K562 (cell line): Measurements from ENCODE around the gene C9orf40. TPM values are rescaled to one million over a fixed set of nuclear protein-coding genes. Genes with fewer than 3 reads are reported as not detected.

Experiments used
- CCAR2 ChIP-seq: fragments of 200-400 bp; formaldehyde crosslinking; IDR thresholded peaks from 2 replicates; pipeline ENCODE4 v1.6.1; 2017; ENCODE audit warnings: mild to moderate bottlenecking, low read depth, low read length
- CEBPG ChIP-seq, 3 experiments: fragments of 200-800 bp in 1 of 3; sonication (Bioruptor generic) in 1 of 3; sonication (generic) in 1 of 3; formaldehyde crosslinking in 1 of 3; IDR thresholded peaks in 2 of 3; conservative IDR thresholded peaks in 1 of 3; 2 replicates each; pipeline versions ENCODE4 v1.6.1 to v1.8.0; 2016 to 2022; ENCODE audit warnings: missing compliant biosample characterization in 2 of 3, missing genetic modification characterization in 2 of 3, mild to moderate bottlenecking in 1 of 3, missing genetic modification reagents in 1 of 3
- CREB1 ChIP-seq, 2 experiments: sonication (generic) in 1 of 2; formaldehyde crosslinking in 1 of 2; IDR thresholded peaks; 2 replicates each; pipeline versions ENCODE4 v1.6.1 to v1.8.0; 2012 to 2022; ENCODE audit warnings: inconsistent platforms in 1 of 2, mild to moderate bottlenecking in 1 of 2, missing genetic modification reagents in 1 of 2, moderate library complexity in 1 of 2
- GTF2E2 ChIP-seq: fragments of 200-800 bp; sonication (Bioruptor generic); IDR thresholded peaks from 2 replicates; pipeline ENCODE4 v1.6.1; 2016; ENCODE audit warnings: missing genetic modification characterization, missing compliant biosample characterization
- HDGF ChIP-seq: fragments of 450-650 bp; IDR thresholded peaks from 2 replicates; pipeline ENCODE4 v1.6.1; 2016
- MYC ChIP-seq, 2 experiments: fragments of 250-450 bp in 1 of 2; sonication (Bioruptor Pico) in 1 of 2; IDR thresholded peaks; 2 replicates each; pipeline versions ENCODE4 v1.5.1 to v1.6.1; 2012 to 2021; ENCODE audit warnings: low read depth in 2 of 2, borderline replicate concordance in 1 of 2, improper control_type of control experiment in 1 of 2, low read length in 1 of 2, mild to moderate bottlenecking in 1 of 2, moderate library complexity in 1 of 2
- NFIC ChIP-seq: fragments of 450-650 bp; IDR thresholded peaks from 2 replicates; pipeline ENCODE4 v1.6.1; 2017; ENCODE audit warnings: mild to moderate bottlenecking, inconsistent platforms
- NFRKB ChIP-seq: fragments of 450-650 bp; IDR thresholded peaks from 2 replicates; pipeline ENCODE4 v1.6.1; 2016; ENCODE audit warnings: low read depth
- PHF8 ChIP-seq: fragments of 200-600 bp; sonication (generic); IDR thresholded peaks from 2 replicates; pipeline ENCODE4 v1.6.1; 2012; ENCODE audit warnings: mixed run types, mild to moderate bottlenecking, inconsistent platforms, low read length, moderate library complexity, borderline replicate concordance
- RAD21 ChIP-seq, 2 experiments: fragments of 250-450 bp in 1 of 2; fragments of 450-650 bp in 1 of 2; sonication (Bioruptor Pico) in 1 of 2; formaldehyde crosslinking in 1 of 2; IDR thresholded peaks in 1 of 2; conservative IDR thresholded peaks in 1 of 2; 2 replicates each; pipeline versions ENCODE4 v1.4.0 to v1.8.0; 2020 to 2022; ENCODE audit warnings: mild to moderate bottlenecking in 2 of 2, moderate library complexity in 1 of 2
- SIX5 ChIP-seq, 2 experiments: IDR thresholded peaks; 2 replicates each; pipeline ENCODE4 v1.6.1; 2011; ENCODE audit warnings: low read length in 2 of 2, borderline replicate concordance in 1 of 2, low read depth in 1 of 2, mild to moderate bottlenecking in 1 of 2, moderate library complexity in 1 of 2; ENCODE audit not compliant: insufficient read depth in 1 of 2
- TBP ChIP-seq: optimal IDR thresholded peaks from 2 replicates; pipeline ENCODE3; 2011; ENCODE audit warnings: low read depth, low read length, improper control_type of control experiment
- TEAD2 ChIP-seq: fragments of 450-650 bp; IDR thresholded peaks from 2 replicates; pipeline ENCODE4 v1.6.1; 2016; ENCODE audit warnings: missing genetic modification characterization, control low read depth, missing compliant biosample characterization
- ZBTB49 ChIP-seq: sonication (generic); formaldehyde crosslinking; IDR thresholded peaks from 2 replicates; pipeline ENCODE4 v1.8.0; 2022; ENCODE audit warnings: missing genetic modification reagents, mild to moderate bottlenecking, borderline replicate concordance
- ZNF764 ChIP-seq: fragments of 250-450 bp; sonication (Bioruptor Pico); IDR thresholded peaks from 2 replicates; pipeline ENCODE4 v1.4.0; 2020; ENCODE audit warnings: low read depth, mild to moderate bottlenecking, moderate library complexity
- polyA plus RNA-seq, 8 experiments: library from polyadenylated mRNA; depleted of rRNA in 4 of 8; stranded (reverse) in 5 of 8; unstranded in 3 of 8; fragments of >200 nt; fragmentation: Nextera tagmentation in 2 of 8; fragmentation: Illumina TruSeq in 1 of 8; extraction: Ambion mirVana in 2 of 8; extraction: Trizol in 1 of 8; gene quantifications; 2 replicates each; pipeline versions ENCODE4 v1.2.1 to v1.2.3, GENCODE V29; 2011 to 2014; ENCODE audit warnings: inconsistent platforms in 1 of 8, missing spikeins in 1 of 8
- total RNA-seq, 7 experiments: library from RNA; depleted of rRNA in 6 of 7; stranded (reverse); fragments of >200 nt in 6 of 7; fragmentation: Illumina TruSeq in 2 of 7; extraction: Trizol in 2 of 7; gene quantifications; 2 replicates each; pipeline versions ENCODE4 v1.2.1 to v1.2.3, GENCODE V29; 2011 to 2021; ENCODE audit warnings: low replicate concordance in 1 of 7
- TF ChIP-seq, protein P1 (sequence below): sonication (generic); formaldehyde crosslinking; IDR thresholded peaks from 2 replicates; pipeline ENCODE4 v1.9.0; 2022; ENCODE audit warnings: mild to moderate bottlenecking, missing genetic modification reagents
- TF ChIP-seq, protein P2 (sequence below), 2 experiments: fragments of 450-650 bp; IDR thresholded peaks; 2 replicates each; pipeline ENCODE4 v1.6.1; 2018; ENCODE audit warnings: mild to moderate bottlenecking in 2 of 2, low read depth in 1 of 2; ENCODE audit not compliant: partially characterized antibody in 2 of 2

Gene C9orf40
- total and polyA plus RNA-seq, 9 of the 15 experiments (the other 6 are each of a cell fraction or from before 2014, with no cell fraction given), result 5.6 to 17.3 (median 8.7) TPM

GRCh38 chr9:74952201-74953151, at the start of gene C9orf40 (continued):
- TF ChIP-seq MYC (IDR thresholded peaks at IDR 0.05; ENCODE audit: low read depth, low read length) (peak; percentile 67; the same call in 1 of the 2 replicates), MYC (CRISPR knock-in tag; IDR thresholded peaks at IDR 0.05; ENCODE audit: borderline replicate concordance, low read depth) (peak; percentile 45; the same call in 1 of the 2 replicates), PHF8 (peak; percentile 73), CCAR2 (no peak), ZNF764 (CRISPR knock-in tag) (0 out of 2 replicates have a peak, but pooled peaks have one; percentile 62), HDGF (no peak), RAD21 (CRISPR knock-in tag; conservative IDR thresholded peaks at IDR 0.05 in 1 of 2, IDR thresholded peaks at IDR 0.05 in 1 of 2) (0 out of 4 replicates have a peak, but pooled peaks of 1 of the 2 experiments have one; percentile 17), TEAD2 (tag) (no peak), NFRKB (peak; percentile 60; the same call in 1 of the 2 replicates), GTF2E2 (peak; percentile 70), TBP (peak; percentile 73), NFIC (peak; percentile 88), CEBPG (CRISPR knock-in tag; IDR thresholded peaks at IDR 0.05) (0 out of 2 replicates have a peak, but pooled peaks have one; percentile 6), CEBPG (tag; conservative IDR thresholded peaks at IDR 0.05 in 1 of 2, IDR thresholded peaks at IDR 0.05 in 1 of 2) (no peak), CREB1 (IDR thresholded peaks at IDR 0.05) (0 out of 2 replicates have a peak, but pooled peaks have one; percentile 26), CREB1 (CRISPR knock-in tag; IDR thresholded peaks at IDR 0.05) (0 out of 2 replicates have a peak, but pooled peaks have one; percentile 55), ZBTB49 (CRISPR knock-in tag) (no peak), SIX5 (IDR thresholded peaks at IDR 0.05; ENCODE audit: borderline replicate concordance in 1 of 2, insufficient read depth in 1 of 2, low read depth in 1 of 2, low read length in 2 of 2) (no peak)
- TF ChIP-seq, protein P1, sequence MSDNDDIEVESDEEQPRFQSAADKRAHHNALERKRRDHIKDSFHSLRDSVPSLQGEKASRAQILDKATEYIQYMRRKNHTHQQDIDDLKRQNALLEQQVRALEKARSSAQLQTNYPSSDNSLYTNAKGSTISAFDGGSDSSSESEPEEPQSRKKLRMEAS (CRISPR knock-in tag), result peak; percentile 89
- TF ChIP-seq, protein P2, sequence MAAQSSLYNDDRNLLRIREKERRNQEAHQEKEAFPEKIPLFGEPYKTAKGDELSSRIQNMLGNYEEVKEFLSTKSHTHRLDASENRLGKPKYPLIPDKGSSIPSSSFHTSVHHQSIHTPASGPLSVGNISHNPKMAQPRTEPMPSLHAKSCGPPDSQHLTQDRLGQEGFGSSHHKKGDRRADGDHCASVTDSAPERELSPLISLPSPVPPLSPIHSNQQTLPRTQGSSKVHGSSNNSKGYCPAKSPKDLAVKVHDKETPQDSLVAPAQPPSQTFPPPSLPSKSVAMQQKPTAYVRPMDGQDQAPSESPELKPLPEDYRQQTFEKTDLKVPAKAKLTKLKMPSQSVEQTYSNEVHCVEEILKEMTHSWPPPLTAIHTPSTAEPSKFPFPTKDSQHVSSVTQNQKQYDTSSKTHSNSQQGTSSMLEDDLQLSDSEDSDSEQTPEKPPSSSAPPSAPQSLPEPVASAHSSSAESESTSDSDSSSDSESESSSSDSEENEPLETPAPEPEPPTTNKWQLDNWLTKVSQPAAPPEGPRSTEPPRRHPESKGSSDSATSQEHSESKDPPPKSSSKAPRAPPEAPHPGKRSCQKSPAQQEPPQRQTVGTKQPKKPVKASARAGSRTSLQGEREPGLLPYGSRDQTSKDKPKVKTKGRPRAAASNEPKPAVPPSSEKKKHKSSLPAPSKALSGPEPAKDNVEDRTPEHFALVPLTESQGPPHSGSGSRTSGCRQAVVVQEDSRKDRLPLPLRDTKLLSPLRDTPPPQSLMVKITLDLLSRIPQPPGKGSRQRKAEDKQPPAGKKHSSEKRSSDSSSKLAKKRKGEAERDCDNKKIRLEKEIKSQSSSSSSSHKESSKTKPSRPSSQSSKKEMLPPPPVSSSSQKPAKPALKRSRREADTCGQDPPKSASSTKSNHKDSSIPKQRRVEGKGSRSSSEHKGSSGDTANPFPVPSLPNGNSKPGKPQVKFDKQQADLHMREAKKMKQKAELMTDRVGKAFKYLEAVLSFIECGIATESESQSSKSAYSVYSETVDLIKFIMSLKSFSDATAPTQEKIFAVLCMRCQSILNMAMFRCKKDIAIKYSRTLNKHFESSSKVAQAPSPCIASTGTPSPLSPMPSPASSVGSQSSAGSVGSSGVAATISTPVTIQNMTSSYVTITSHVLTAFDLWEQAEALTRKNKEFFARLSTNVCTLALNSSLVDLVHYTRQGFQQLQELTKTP (IDR thresholded peaks at IDR 0.05; ENCODE audit: low read depth in 1 of 2, partially characterized antibody in 2 of 2), result no peak
